Epithelial cell of esophagus (primary cell): ENCODE data around the gene KRTAP10-7.

Experiments
- DNase-seq: peaks from one replicate; pipeline ENCODE4 v3.0.0; 2010; ENCODE audit warnings: low read depth
- H3K4me3 ChIP-seq: 2 replicates; pipeline ENCODE4 v1.5.1; 2011; ENCODE audit warnings: mild to moderate bottlenecking, low read length, control low read depth
- TF ChIP-seq, protein P1 (sequence below): IDR thresholded peaks from 2 replicates; pipeline ENCODE4 v1.5.1; 2011; ENCODE audit warnings: low read depth, mild to moderate bottlenecking, low read length, control low read depth, inconsistent platforms; ENCODE audit not compliant: insufficient read depth; ENCODE audit errors: missing control alignments

KRTAP10-7 gene

GRCh38 chr21:44611551-44611950 is 11.2 kb downstream of the KRTAP10-7 start:
- H3K4me3 ChIP-seq = no peak overlapping the region
- DNase-seq = no peak
- TF ChIP-seq, protein P1, sequence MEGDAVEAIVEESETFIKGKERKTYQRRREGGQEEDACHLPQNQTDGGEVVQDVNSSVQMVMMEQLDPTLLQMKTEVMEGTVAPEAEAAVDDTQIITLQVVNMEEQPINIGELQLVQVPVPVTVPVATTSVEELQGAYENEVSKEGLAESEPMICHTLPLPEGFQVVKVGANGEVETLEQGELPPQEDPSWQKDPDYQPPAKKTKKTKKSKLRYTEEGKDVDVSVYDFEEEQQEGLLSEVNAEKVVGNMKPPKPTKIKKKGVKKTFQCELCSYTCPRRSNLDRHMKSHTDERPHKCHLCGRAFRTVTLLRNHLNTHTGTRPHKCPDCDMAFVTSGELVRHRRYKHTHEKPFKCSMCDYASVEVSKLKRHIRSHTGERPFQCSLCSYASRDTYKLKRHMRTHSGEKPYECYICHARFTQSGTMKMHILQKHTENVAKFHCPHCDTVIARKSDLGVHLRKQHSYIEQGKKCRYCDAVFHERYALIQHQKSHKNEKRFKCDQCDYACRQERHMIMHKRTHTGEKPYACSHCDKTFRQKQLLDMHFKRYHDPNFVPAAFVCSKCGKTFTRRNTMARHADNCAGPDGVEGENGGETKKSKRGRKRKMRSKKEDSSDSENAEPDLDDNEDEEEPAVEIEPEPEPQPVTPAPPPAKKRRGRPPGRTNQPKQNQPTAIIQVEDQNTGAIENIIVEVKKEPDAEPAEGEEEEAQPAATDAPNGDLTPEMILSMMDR = no peak

GRCh38 chr21:44612029-44612486 is 11.7 kb downstream of the KRTAP10-7 start, which contains the start of gene KRTAP10-8:
Gene KRTAP10-8, plus strand, starts transcription at chr21:44612079. Its CDS starts 22 bp downstream, at chr21:44612101.
- no peak within 1 kb of the TSS for H3K4me3 ChIP-seq
- TF ChIP-seq, protein P1 = no peak

DNA sequence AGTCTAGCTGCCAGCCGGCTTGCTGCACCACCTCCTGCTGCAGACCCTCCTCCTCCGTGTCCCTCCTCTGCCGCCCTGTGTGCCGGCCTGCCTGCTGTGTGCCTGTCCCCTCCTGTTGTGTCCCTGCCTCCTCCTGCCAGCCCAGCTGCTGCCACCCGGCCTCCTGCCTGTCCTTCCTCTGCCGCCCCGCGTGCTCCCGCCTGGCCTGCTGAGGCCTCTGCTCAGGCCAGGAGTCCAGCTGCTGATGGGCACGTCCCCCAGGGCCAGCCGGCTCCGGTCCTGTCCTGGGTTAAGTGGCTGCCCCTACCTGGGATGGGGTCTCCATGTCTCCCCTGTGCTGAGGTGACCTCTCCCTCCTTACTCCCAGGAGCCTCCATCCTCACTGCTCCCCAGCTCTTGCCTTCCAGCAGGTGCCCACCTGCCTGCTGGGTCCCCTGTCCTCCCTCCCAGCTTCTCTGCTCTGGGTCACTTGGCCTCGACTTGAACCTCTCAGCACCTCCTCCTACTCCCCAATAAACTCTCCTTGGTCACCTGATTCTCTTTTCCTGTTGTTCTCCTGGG is 12.4 kb downstream of the KRTAP10-7 start:
- TF ChIP-seq, protein P1 = no peak

More at GRCh38 chr21:44612029-44612486, 11.7 kb downstream of the KRTAP10-7 start, which contains the start of gene KRTAP10-8:
- DNase-seq = no peak

DNA sequence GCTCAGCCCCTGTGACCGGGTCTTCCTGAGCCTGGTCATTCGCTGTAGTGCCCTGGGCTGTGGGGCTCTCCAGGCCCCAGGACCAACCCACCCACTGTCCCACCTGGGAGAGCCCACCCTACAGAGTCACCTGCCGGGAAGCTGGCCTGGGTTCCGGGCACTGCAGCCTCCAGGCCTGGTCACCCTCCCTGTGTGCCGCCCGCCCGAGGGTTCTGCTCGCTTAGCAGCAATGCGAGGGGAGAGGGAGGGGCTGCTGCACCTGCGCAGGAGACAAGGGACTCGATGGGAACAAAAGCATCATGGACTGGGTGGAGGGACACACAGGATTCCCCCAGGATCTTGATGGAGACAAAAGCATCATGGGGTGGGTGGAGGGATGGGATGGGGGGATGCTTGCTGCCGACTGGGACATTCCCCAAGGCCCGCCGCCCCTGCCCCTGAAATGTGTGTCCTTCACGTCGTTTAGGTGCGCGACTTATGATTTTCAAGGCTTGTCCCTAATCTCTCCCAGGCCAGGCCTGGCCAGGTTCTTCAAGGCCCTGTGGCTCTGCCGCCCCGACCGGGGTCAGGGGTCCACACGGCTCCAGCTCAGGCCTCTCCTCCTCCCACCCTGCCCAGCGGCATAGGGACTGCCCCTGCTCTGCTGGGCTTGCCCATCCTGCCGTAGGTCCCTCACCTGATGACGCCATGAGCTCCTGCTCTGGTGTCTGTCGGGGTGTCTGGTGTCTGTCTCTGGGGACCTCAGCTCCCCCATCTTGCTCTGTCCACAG is 13.2 kb downstream of the KRTAP10-7 start:
- no peak for DNase-seq
- TF ChIP-seq, protein P1 = no peak

More for the DNA sequence above, 12.4 kb downstream of the KRTAP10-7 start:
- H3K4me3 ChIP-seq = no peak overlapping the region
- DNase-seq = no peak

DNA sequence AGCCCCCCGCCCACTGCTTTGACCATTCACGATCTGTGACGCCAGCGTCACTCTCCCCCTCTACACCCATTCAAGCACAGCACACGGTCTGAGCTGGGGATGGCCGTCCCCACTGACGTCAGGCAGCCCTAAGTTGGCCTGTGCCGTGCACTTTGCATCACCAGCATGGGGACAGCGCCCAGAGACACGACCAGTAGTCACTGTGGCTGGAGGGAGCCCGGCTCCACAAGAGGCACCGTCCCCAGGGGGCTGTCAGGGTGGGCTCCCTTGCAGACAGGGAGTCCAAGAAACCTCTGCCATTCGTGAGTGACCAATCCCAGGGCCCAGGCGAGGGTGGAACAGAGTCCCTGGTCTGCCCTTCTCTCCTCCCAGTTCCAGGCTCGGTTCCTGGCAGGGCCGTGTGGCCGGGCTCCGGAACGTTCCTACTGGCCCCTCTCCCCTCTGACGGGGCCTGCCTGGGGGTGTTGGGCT is 13.8 kb downstream of the KRTAP10-7 start:
- no peak for DNase-seq
- H3K4me3 ChIP-seq = no peak overlapping the region
- TF ChIP-seq, protein P1 = no peak

More for the DNA sequence above, 13.2 kb downstream of the KRTAP10-7 start:
- no peak overlapping the region for H3K4me3 ChIP-seq

DNA sequence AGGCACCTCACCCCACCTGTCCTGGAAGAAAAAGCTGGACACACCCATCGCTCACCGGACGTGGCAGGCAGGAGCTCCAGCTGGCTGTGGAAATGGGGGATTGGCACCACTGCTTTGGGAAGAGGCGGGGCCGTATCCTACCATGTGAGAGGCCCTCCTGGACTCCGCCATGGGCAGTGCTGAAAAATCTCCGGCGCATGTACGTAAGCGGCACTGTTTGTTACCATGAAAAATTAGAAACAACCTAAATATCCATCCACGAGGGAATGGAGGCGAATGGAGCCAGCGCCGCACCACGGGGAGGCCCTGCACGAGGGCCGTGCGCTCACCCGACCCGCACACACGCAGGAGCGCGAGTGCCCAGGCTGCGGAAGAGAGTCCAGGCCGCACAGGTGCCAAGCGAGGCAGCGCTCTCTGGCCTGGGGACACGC is 14.6 kb downstream of the KRTAP10-7 start:
- TF ChIP-seq, protein P1 = no peak
- DNase-seq = no peak
- no peak overlapping the region for H3K4me3 ChIP-seq
